Upper lobe of left lung (tissue), 6 donors: ENCODE data around the gene NR2F1. TPM values are rescaled to one million over a fixed set of nuclear protein-coding genes. Genes with fewer than 3 reads are reported as not detected.

ENCODE experiments used
- ATAC-seq, 2 donors: fragments of 200-7000 bp; cut with Tn5 transposase; one replicate each; pipeline ENCODE4 v1.9.1; 2022; ENCODE audit warnings: mild to moderate bottlenecking in 2 of 2, moderate library complexity in 2 of 2; ENCODE audit not compliant: low FRiP score in 2 of 2
- DNase-seq, 2 donors: peaks; one replicate each; pipeline ENCODE4 v3.0.0-alpha.2; 2019 to 2020
- H3K27ac ChIP-seq, 4 donors: fragments of 200-600 bp; sonication (generic); one replicate each; pipeline ENCODE4 v1.5.1; 2016 to 2019
- H3K27me3 ChIP-seq, 4 donors: fragments of 200-600 bp; sonication (generic); one replicate each; pipeline ENCODE4 v1.5.1; 2017 to 2019
- H3K36me3 ChIP-seq, 4 donors: fragments of 200-600 bp; sonication (generic); one replicate each; pipeline ENCODE4 v1.5.1; 2016 to 2019
- H3K4me1 ChIP-seq, 4 donors: fragments of 200-600 bp; sonication (generic); one replicate each; pipeline ENCODE4 v1.5.1; 2018 to 2019
- H3K4me3 ChIP-seq, 4 donors: fragments of 200-600 bp; sonication (generic); one replicate each; pipeline ENCODE4 v1.5.1; 2017 to 2019; ENCODE audit warnings: mild to moderate bottlenecking in 2 of 4, moderate library complexity in 1 of 4
- H3K9me3 ChIP-seq, 4 donors: fragments of 200-600 bp; sonication (generic); one replicate each; pipeline ENCODE4 v1.5.1; 2018 to 2019
- CTCF ChIP-seq, 6 experiments: fragments of 450-650 bp in 4 of 6; fragments of 200-600 bp in 2 of 6; sonication (generic) in 2 of 6; IDR thresholded peaks; one replicate each; pipeline ENCODE4 v1.5.1; 2016 to 2019; ENCODE audit warnings: antibody characterized with exemption in 6 of 6
- EP300 ChIP-seq, 4 donors: sonication (generic); formaldehyde crosslinking; IDR thresholded peaks; one replicate each; pipeline ENCODE4 v1.5.1; 2017; ENCODE audit warnings: antibody characterized with exemption in 4 of 4, control low read depth in 2 of 4
- POLR2A ChIP-seq, 4 donors: fragments of 450-650 bp; IDR thresholded peaks; one replicate each; pipeline ENCODE4 v1.5.1; 2016 to 2017; ENCODE audit warnings: antibody characterized with exemption in 4 of 4, mild to moderate bottlenecking in 2 of 4
- POLR2AphosphoS5 ChIP-seq, 2 donors: sonication (generic); formaldehyde crosslinking; IDR thresholded peaks; one replicate each; pipeline ENCODE4 v1.5.1; 2017; ENCODE audit warnings: antibody characterized with exemption in 2 of 2
- WGBS, 2 donors: methylation state at CpG; one replicate each; pipeline ENCODE4 v1.1.5; 2017 to 2018; 5-methylcytosine and 5-hydroxymethylcytosine counted together
- total RNA-seq, 6 donors: library from RNA; depleted of rRNA in 4 of 6; stranded (reverse); fragments of >200 nt in 4 of 6; gene quantifications; one replicate each; pipeline versions ENCODE4 v1.1.0 to v1.2.1, GENCODE V29; 2016 to 2021
- donor health status: DM: no; HTN: no; CAD: no; lungs with moderate emphysema.
- donor health status: DM: no; HTN: yes; CAD: no; lungs with severe emphysema.

NR2F1 gene
- total RNA-seq, 6 donors from 2014 or later: 8.9 to 70.3 (median 29.4) TPM

GRCh38 chr5:93616538-93617174 lies 33.6 kb downstream of the NR2F1 start:
- no peaks in the 10 kb centered on the region for H3K36me3 ChIP-seq
- WGBS, 2 donors: 83 to 84% methylated on average over 9 of the region's 9 CpGs

GRCh38 chr5:93620487-93621326 lies 37.7 kb downstream of the NR2F1 start:
- Histone ChIP-seq H3K4me1 (peaks cover 5 to 25% (median 6%) of the 10 kb centered on the region in 4 donors), H3K27me3 (no peaks in the 10 kb centered on the region), H3K4me3 (peak overlapping the region; percentile 34 to 72 (median 60)), H3K9me3 (no peaks in the 10 kb centered on the region), H3K36me3 (no peaks in the 10 kb centered on the region), H3K27ac (peak overlapping the region; percentile 76 to 81 (median 77))
- 0 to 1% methylated on average over 44 to 47 of the region's 75 CpGs for WGBS, 2 donors
- TF ChIP-seq POLR2A (IDR thresholded peaks at IDR 0.05) (no peak), CTCF (IDR thresholded peaks at IDR 0.05) (peak in 1 of 6 experiments; percentile 7), POLR2AphosphoS5 (IDR thresholded peaks at IDR 0.05) (peak in 1 of 2 donors; percentile 18), EP300 (IDR thresholded peaks at IDR 0.05) (no peak)
- ATAC-seq (peak; percentile 94), DNase-seq (peak; percentile 78 to 93)

More at GRCh38 chr5:93616538-93617174, 33.6 kb downstream of the NR2F1 start:
- TF ChIP-seq CTCF (IDR thresholded peaks at IDR 0.05) (no peak), POLR2A (IDR thresholded peaks at IDR 0.05) (no peak), POLR2AphosphoS5 (IDR thresholded peaks at IDR 0.05) (no peak), EP300 (IDR thresholded peaks at IDR 0.05) (no peak)
- DNase-seq (no peak), ATAC-seq (no peak)
- Histone ChIP-seq H3K9me3 (no peaks in the 10 kb centered on the region), H3K4me3 (no peak overlapping the region), H3K4me1 (peaks cover under 1 to 30% (median 7%) of the 10 kb centered on the region in 4 donors), H3K27ac (no peak overlapping the region), H3K27me3 (peaks cover 0 to 22% (median 8%) of the 10 kb centered on the region in 4 donors)

GRCh38 chr5:93621327-93621798 lies 38.3 kb downstream of the NR2F1 start:
- ATAC-seq (peak; percentile 89 to 91), DNase-seq (peak in 1 of 2 donors; percentile 73)
- WGBS, 2 donors: 3% methylated on average over 22 to 31 of the region's 41 CpGs

GRCh38 chr5:93622240-93622885 lies 39.3 kb downstream of the NR2F1 start:
- DNase-seq: no peak
- no peak for TF ChIP-seq EP300 (IDR thresholded peaks at IDR 0.05)

More at GRCh38 chr5:93621327-93621798, 38.3 kb downstream of the NR2F1 start:
- Histone ChIP-seq H3K27me3 (no peaks in the 10 kb centered on the region), H3K27ac (peak overlapping the region; percentile 76 to 81 (median 77)), H3K4me1 (peaks cover 5 to 25% (median 6%) of the 10 kb centered on the region in 4 donors), H3K36me3 (no peaks in the 10 kb centered on the region), H3K4me3 (peak overlapping the region; percentile 25 to 72 (median 60)), H3K9me3 (no peaks in the 10 kb centered on the region)
- peak in 1 of 4 donors; percentile 32 for TF ChIP-seq POLR2A (IDR thresholded peaks at IDR 0.05)
- peak; percentile 46 to 66 for TF ChIP-seq POLR2AphosphoS5 (IDR thresholded peaks at IDR 0.05)
- no peak for TF ChIP-seq EP300 (IDR thresholded peaks at IDR 0.05)

GRCh38 chr5:93623153-93623552 lies 40.1 kb downstream of the NR2F1 start:
- Histone ChIP-seq H3K4me1 (peaks cover 5 to 25% (median 6%) of the 10 kb centered on the region in 4 donors), H3K27ac (no peak overlapping the region), H3K27me3 (no peaks in the 10 kb centered on the region), H3K4me3 (no peak overlapping the region), H3K36me3 (no peaks in the 10 kb centered on the region), H3K9me3 (no peaks in the 10 kb centered on the region)
- no peak for DNase-seq
- TF ChIP-seq POLR2AphosphoS5 (IDR thresholded peaks at IDR 0.05) (no peak), EP300 (IDR thresholded peaks at IDR 0.05) (no peak), POLR2A (IDR thresholded peaks at IDR 0.05) (no peak), CTCF (IDR thresholded peaks at IDR 0.05) (no peak)
- ATAC-seq: no peak
- WGBS, 2 donors: 67 to 74% methylated on average over 4 of the region's 4 CpGs

More at GRCh38 chr5:93622240-93622885, 39.3 kb downstream of the NR2F1 start:
- Histone ChIP-seq H3K9me3 (no peaks in the 10 kb centered on the region), H3K36me3 (no peaks in the 10 kb centered on the region), H3K27me3 (no peaks in the 10 kb centered on the region), H3K27ac (peak overlapping the region; percentile 3 to 81 (median 77)), H3K4me1 (peaks cover 5 to 25% (median 6%) of the 10 kb centered on the region in 4 donors), H3K4me3 (peak overlapping the region in 1 of 4 donors; percentile 72)
- ATAC-seq: peak; percentile 48 to 61
- WGBS, 2 donors: 68% methylated on average over 4 of the region's 4 CpGs
